ENCODE data around the gene ELAC2.
A peak's percentile ranks its signal among the peaks of the same experiment; 100 is the strongest.

Gene ELAC2

DNA sequence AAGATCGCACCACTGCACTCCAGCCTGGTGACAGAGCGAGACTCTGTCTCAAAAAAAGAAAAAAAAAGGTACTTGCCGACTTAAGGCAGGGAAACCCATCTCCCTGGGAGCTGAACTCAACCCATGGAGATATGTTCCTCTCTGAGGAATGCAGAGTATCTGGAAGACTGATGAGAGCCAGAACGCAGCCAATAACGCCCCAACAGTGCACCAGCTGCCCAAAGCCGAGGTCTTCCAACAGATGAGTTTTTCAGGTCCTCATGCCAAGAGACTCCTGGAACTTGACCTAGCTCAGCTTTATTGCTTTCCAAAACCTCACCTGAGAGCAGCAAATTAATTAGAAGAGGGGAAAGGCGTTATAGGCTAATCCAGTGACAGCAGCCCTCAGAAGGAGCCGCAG lies 9.4 kb downstream of the ELAC2 start:
- H2AFZ ChIP-seq (ENCODE audit: low read depth, low read length), result no peak overlapping the region
- H2BK12ac ChIP-seq (ENCODE audit: low read length in 2 of 2), result no peak overlapping the region
- H4K8ac ChIP-seq (ENCODE audit: low read length), result no peak overlapping the region
- H3K36me3 ChIP-seq (ENCODE audit: control insufficient read depth in 1 of 2, insufficient read depth in 2 of 2, low read depth in 1 of 2, low read length in 2 of 2), result peaks cover 56 to 88% of the 10 kb centered on the region in 2 experiments
- no peak overlapping the region for H2AK5ac ChIP-seq (ENCODE audit: low read length, severe bottlenecking)
- H3K23ac ChIP-seq (ENCODE audit: low read length in 2 of 2), result no peak overlapping the region
- no peak overlapping the region for H3K4ac ChIP-seq (ENCODE audit: low read depth in 1 of 2, low read length in 2 of 2)
- no peak overlapping the region for H4K91ac ChIP-seq (ENCODE audit: low read length)
- H2BK5ac ChIP-seq (ENCODE audit: low read depth, low read length, poor library complexity, severe bottlenecking), result no peak overlapping the region
- no peak overlapping the region for H3K14ac ChIP-seq (ENCODE audit: low read length in 2 of 2)
- no peaks in the 10 kb centered on the region for H3K9me3 ChIP-seq (ENCODE audit: control insufficient read depth, low read length)
- H2BK120ac ChIP-seq (ENCODE audit: low read depth, low read length), result no peak overlapping the region
- H3K27me3 ChIP-seq (ENCODE audit: control insufficient read depth in 1 of 2, insufficient read depth in 1 of 2, low read length in 2 of 2), result no peaks in the 10 kb centered on the region
- peaks cover 34% of the 10 kb centered on the region for H3K79me1 ChIP-seq (replicated peaks; ENCODE audit: low read length, poor library complexity, severe bottlenecking)
- no peak overlapping the region for H3K27ac ChIP-seq (ENCODE audit: low read length, poor library complexity, severe bottlenecking)
- no peak overlapping the region for H3K4me3 ChIP-seq (ENCODE audit: insufficient read depth in 1 of 2, low read depth in 1 of 2, low read length in 2 of 2)
- no peak for DNase-seq
- H3K4me1 ChIP-seq (ENCODE audit: control insufficient read depth, insufficient read depth, low read depth, low read length), result no peaks in the 10 kb centered on the region
- no peak overlapping the region for H3K18ac ChIP-seq (ENCODE audit: low read depth in 1 of 2, low read length in 2 of 2)
- WGBS, result 98% methylated on average over 8 of the region's 8 CpGs
- H3K9ac ChIP-seq (ENCODE audit: low read length), result no peak overlapping the region
- no peak overlapping the region for H3K4me2 ChIP-seq (ENCODE audit: low read length, poor library complexity, severe bottlenecking)
- H2BK15ac ChIP-seq (ENCODE audit: low read depth, poor library complexity, severe bottlenecking), result no peak overlapping the region

DNA sequence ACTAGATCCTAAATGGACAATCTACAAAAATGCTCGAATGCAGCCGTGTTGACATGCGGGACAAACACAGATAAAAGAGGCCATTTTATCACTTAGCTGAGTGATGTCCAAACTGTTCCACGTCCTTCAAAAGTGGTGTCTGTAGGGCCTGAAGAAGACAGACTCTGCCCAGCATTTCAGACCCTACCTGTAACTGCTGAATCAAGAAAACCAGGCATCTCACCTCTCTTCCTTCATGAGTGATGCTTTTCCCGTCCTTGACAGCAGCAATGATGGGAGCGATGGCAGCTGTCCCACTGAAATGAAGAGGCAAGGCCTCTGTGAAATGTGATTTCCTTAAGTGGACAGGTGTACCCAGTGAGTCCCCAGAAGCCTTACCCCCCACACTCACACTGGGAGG lies 12.3 kb downstream of the ELAC2 start:
- Histone ChIP-seq H3K27ac (ENCODE audit: low read length, poor library complexity, severe bottlenecking) (no peak overlapping the region), H3K23ac (ENCODE audit: low read length in 2 of 2) (no peak overlapping the region), H2BK120ac (ENCODE audit: low read depth, low read length) (no peak overlapping the region), H3K4me1 (ENCODE audit: control insufficient read depth, insufficient read depth, low read depth, low read length) (peaks cover 2% of the 10 kb centered on the region), H4K91ac (ENCODE audit: low read length) (no peak overlapping the region), H3K79me1 (replicated peaks; ENCODE audit: low read length, poor library complexity, severe bottlenecking) (peaks cover 33% of the 10 kb centered on the region), H4K8ac (ENCODE audit: low read length) (no peak overlapping the region), H3K14ac (ENCODE audit: low read length in 2 of 2) (no peak overlapping the region), H3K4ac (ENCODE audit: low read depth in 1 of 2, low read length in 2 of 2) (no peak overlapping the region), H2BK12ac (ENCODE audit: low read length in 2 of 2) (no peak overlapping the region), H3K36me3 (ENCODE audit: control insufficient read depth in 1 of 2, insufficient read depth in 2 of 2, low read depth in 1 of 2, low read length in 2 of 2) (peaks cover 60 to 86% of the 10 kb centered on the region in 2 experiments), H2AK5ac (ENCODE audit: low read length, severe bottlenecking) (no peak overlapping the region), H3K9ac (ENCODE audit: low read length) (no peak overlapping the region), H2BK5ac (ENCODE audit: low read depth, low read length, poor library complexity, severe bottlenecking) (no peak overlapping the region), H2AFZ (ENCODE audit: low read depth, low read length) (no peak overlapping the region), H2BK15ac (ENCODE audit: low read depth, poor library complexity, severe bottlenecking) (no peak overlapping the region), H3K4me3 (ENCODE audit: insufficient read depth in 1 of 2, low read depth in 1 of 2, low read length in 2 of 2) (no peak overlapping the region), H3K4me2 (ENCODE audit: low read length, poor library complexity, severe bottlenecking) (no peak overlapping the region), H3K9me3 (ENCODE audit: control insufficient read depth, low read length) (no peaks in the 10 kb centered on the region), H3K18ac (ENCODE audit: low read depth in 1 of 2, low read length in 2 of 2) (no peak overlapping the region), H3K27me3 (ENCODE audit: control insufficient read depth in 1 of 2, insufficient read depth in 1 of 2, low read length in 2 of 2) (no peaks in the 10 kb centered on the region)
- no peak for DNase-seq
- 94% methylated on average over 6 of the region's 6 CpGs for WGBS

DNA sequence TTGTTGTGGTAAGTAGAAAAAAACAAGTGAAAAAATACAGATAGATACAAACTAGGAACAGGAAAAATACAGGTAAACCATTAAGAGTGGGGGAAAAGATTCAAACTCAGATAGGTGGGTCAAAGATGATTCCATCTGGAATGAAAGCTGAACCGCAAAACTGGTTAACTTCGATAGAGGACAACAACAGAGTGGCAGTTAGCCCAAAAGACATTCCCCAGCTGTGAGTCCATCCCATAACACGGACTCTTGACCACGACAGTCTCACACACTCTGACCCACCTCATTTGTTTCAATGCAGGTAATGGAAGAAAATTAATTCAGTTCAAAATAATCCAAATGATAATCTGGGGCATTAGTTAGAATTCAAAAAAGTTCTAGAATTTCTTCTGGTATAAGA lies 13.5 kb downstream of the ELAC2 start:
- no peak overlapping the region for H4K91ac ChIP-seq (ENCODE audit: low read length)
- no peak overlapping the region for H3K4me2 ChIP-seq (ENCODE audit: low read length, poor library complexity, severe bottlenecking)

DNA sequence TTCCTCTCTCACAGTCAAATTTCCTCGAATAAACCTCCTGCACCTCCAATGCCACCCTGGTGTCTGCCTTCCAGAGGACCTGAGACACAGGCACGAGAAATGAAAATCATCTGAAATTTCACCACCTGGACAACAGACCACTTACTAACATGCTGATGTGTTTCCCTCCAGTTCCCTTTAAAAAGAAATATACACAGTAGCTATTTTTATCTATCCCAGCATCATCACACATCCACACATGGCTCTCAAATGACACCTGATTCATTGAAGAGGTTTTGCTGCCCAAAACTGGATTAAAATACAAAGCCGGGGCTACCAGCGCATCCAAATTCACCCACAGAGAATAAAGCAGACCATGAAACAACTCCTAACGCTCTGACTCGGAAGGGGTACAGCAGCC lies 13.9 kb downstream of the ELAC2 start:
- peaks cover 71 to 85% of the 10 kb centered on the region in 2 experiments for H3K36me3 ChIP-seq (ENCODE audit: control insufficient read depth in 1 of 2, insufficient read depth in 2 of 2, low read depth in 1 of 2, low read length in 2 of 2)
- no peak overlapping the region for H4K8ac ChIP-seq (ENCODE audit: low read length)
- no peak overlapping the region for H3K4me2 ChIP-seq (ENCODE audit: low read length, poor library complexity, severe bottlenecking)
- H2BK120ac ChIP-seq (ENCODE audit: low read depth, low read length), result no peak overlapping the region
- H2BK12ac ChIP-seq (ENCODE audit: low read length in 2 of 2), result no peak overlapping the region
- no peak overlapping the region for H4K91ac ChIP-seq (ENCODE audit: low read length)
- H3K23ac ChIP-seq (ENCODE audit: low read length in 2 of 2), result no peak overlapping the region
- no peak overlapping the region for H2BK5ac ChIP-seq (ENCODE audit: low read depth, low read length, poor library complexity, severe bottlenecking)
- no peak overlapping the region for H3K18ac ChIP-seq (ENCODE audit: low read depth in 1 of 2, low read length in 2 of 2)
- H3K27ac ChIP-seq (ENCODE audit: low read length, poor library complexity, severe bottlenecking), result no peak overlapping the region
- no peak overlapping the region for H2AFZ ChIP-seq (ENCODE audit: low read depth, low read length)
- no peak for DNase-seq
- H3K4ac ChIP-seq (ENCODE audit: low read depth in 1 of 2, low read length in 2 of 2), result no peak overlapping the region
- H2AK5ac ChIP-seq (ENCODE audit: low read length, severe bottlenecking), result no peak overlapping the region
- H3K9me3 ChIP-seq (ENCODE audit: control insufficient read depth, low read length), result no peaks in the 10 kb centered on the region
- 92% methylated on average over 5 of the region's 6 CpGs for WGBS
- H3K14ac ChIP-seq (ENCODE audit: low read length in 2 of 2), result no peak overlapping the region
- no peak overlapping the region for H2BK15ac ChIP-seq (ENCODE audit: low read depth, poor library complexity, severe bottlenecking)
- peaks cover 2% of the 10 kb centered on the region for H3K4me1 ChIP-seq (ENCODE audit: control insufficient read depth, insufficient read depth, low read depth, low read length)
- H3K79me1 ChIP-seq (replicated peaks; ENCODE audit: low read length, poor library complexity, severe bottlenecking), result peaks cover 38% of the 10 kb centered on the region
- no peak overlapping the region for H3K4me3 ChIP-seq (ENCODE audit: insufficient read depth in 1 of 2, low read depth in 1 of 2, low read length in 2 of 2)
- no peaks in the 10 kb centered on the region for H3K27me3 ChIP-seq (ENCODE audit: control insufficient read depth in 1 of 2, insufficient read depth in 1 of 2, low read length in 2 of 2)
- H3K9ac ChIP-seq (ENCODE audit: low read length), result peak overlapping the region; percentile 22

More for the DNA sequence above, 13.5 kb downstream of the ELAC2 start:
- Histone ChIP-seq H3K9me3 (ENCODE audit: control insufficient read depth, low read length) (no peaks in the 10 kb centered on the region), H3K36me3 (ENCODE audit: control insufficient read depth in 1 of 2, insufficient read depth in 2 of 2, low read depth in 1 of 2, low read length in 2 of 2) (peaks cover 67 to 85% of the 10 kb centered on the region in 2 experiments), H3K79me1 (replicated peaks; ENCODE audit: low read length, poor library complexity, severe bottlenecking) (peaks cover 37% of the 10 kb centered on the region), H4K8ac (ENCODE audit: low read length) (no peak overlapping the region), H3K27ac (ENCODE audit: low read length, poor library complexity, severe bottlenecking) (no peak overlapping the region), H2BK120ac (ENCODE audit: low read depth, low read length) (no peak overlapping the region), H3K9ac (ENCODE audit: low read length) (peak overlapping the region; percentile 22), H3K14ac (ENCODE audit: low read length in 2 of 2) (no peak overlapping the region), H3K4ac (ENCODE audit: low read depth in 1 of 2, low read length in 2 of 2) (no peak overlapping the region), H3K23ac (ENCODE audit: low read length in 2 of 2) (no peak overlapping the region), H3K18ac (ENCODE audit: low read depth in 1 of 2, low read length in 2 of 2) (no peak overlapping the region), H3K27me3 (ENCODE audit: control insufficient read depth in 1 of 2, insufficient read depth in 1 of 2, low read length in 2 of 2) (no peaks in the 10 kb centered on the region), H2BK15ac (ENCODE audit: low read depth, poor library complexity, severe bottlenecking) (no peak overlapping the region), H2BK5ac (ENCODE audit: low read depth, low read length, poor library complexity, severe bottlenecking) (no peak overlapping the region), H2BK12ac (ENCODE audit: low read length in 2 of 2) (no peak overlapping the region), H3K4me3 (ENCODE audit: insufficient read depth in 1 of 2, low read depth in 1 of 2, low read length in 2 of 2) (no peak overlapping the region), H2AK5ac (ENCODE audit: low read length, severe bottlenecking) (no peak overlapping the region), H2AFZ (ENCODE audit: low read depth, low read length) (no peak overlapping the region), H3K4me1 (ENCODE audit: control insufficient read depth, insufficient read depth, low read depth, low read length) (peaks cover 2% of the 10 kb centered on the region)
- 95% methylated on average over 2 of the region's 4 CpGs for WGBS
- DNase-seq, result no peak
